Thyroid gland (tissue), 4 donors: ENCODE measurements around the gene LGALS4.

Experiments used
- POLR2A ChIP-seq, 2 donors: fragments of 450-650 bp; IDR thresholded peaks; one replicate each; pipeline ENCODE4 v1.6.1; 2017; ENCODE audit warnings: antibody characterized with exemption in 2 of 2, mild to moderate bottlenecking in 2 of 2, moderate library complexity in 1 of 2
- TF ChIP-seq, protein P1 (sequence below), 6 experiments: fragments of 200-600 bp in 3 of 6; fragments of 450-650 bp in 3 of 6; sonication (generic) in 3 of 6; IDR thresholded peaks; one replicate each; pipeline ENCODE4 v1.5.1; 2016 to 2019; ENCODE audit warnings: antibody characterized with exemption in 6 of 6, mild to moderate bottlenecking in 2 of 6, inconsistent platforms in 1 of 6, moderate library complexity in 1 of 6

DNA sequence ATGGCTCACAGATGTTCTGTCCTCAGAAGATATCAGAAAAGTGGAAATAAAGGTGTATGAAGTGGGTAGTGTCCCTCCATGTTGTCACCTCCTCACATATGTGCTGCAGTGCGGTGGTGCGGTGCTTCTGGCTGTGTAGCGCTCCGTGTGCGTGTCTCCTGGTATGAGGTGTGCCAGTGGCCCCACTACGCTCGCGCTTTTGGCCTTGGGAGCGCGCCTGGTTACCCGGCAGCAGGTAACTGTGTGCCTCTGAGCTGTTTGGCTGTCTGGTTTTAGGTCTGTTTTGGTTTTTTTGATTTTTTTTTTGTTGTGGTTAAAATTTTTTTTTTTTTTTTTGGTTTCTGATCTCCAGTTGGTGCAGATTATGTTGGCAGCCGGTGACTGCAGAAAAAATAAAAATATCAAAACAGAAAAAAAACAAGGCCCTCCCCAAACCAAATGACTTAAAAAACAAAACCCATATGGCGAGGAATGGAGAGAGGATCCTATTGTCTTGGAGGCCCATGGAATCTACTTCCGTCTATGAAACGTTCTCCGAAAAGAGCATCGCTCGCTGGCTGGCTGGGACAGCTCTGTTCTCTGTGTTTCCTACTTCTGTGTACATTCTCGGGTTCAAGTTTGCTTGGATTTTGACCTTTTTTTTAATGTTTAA is 29.2 kb upstream of the LGALS4 start:
- TF ChIP-seq, protein P1, sequence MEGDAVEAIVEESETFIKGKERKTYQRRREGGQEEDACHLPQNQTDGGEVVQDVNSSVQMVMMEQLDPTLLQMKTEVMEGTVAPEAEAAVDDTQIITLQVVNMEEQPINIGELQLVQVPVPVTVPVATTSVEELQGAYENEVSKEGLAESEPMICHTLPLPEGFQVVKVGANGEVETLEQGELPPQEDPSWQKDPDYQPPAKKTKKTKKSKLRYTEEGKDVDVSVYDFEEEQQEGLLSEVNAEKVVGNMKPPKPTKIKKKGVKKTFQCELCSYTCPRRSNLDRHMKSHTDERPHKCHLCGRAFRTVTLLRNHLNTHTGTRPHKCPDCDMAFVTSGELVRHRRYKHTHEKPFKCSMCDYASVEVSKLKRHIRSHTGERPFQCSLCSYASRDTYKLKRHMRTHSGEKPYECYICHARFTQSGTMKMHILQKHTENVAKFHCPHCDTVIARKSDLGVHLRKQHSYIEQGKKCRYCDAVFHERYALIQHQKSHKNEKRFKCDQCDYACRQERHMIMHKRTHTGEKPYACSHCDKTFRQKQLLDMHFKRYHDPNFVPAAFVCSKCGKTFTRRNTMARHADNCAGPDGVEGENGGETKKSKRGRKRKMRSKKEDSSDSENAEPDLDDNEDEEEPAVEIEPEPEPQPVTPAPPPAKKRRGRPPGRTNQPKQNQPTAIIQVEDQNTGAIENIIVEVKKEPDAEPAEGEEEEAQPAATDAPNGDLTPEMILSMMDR (IDR thresholded peaks at IDR 0.05) = no peak
- TF ChIP-seq POLR2A (IDR thresholded peaks at IDR 0.05) = no peak
